Liver (tissue), 3 donors: ENCODE results near the gene PDXDC1.
"Not testable (repeated sequence)": the region's sequence is repeated elsewhere in the genome, so short reads cannot be mapped to it uniquely, and the experiment has no call there.

Source experiments
- CTCF ChIP-seq: fragments of 150-350 bp; IDR thresholded peaks from 2 replicates; pipeline ENCODE4 v1.5.1; 2017; ENCODE audit warnings: improper control_type of control experiment, low read depth, low read length; ENCODE audit not compliant: missing input control
- MAX ChIP-seq: IDR thresholded peaks from 2 replicates; pipeline ENCODE4 v1.6.1; 2016; ENCODE audit warnings: antibody characterized with exemption
- REST ChIP-seq: IDR thresholded peaks from 2 replicates; pipeline ENCODE4 v1.6.1; 2016; ENCODE audit warnings: antibody characterized with exemption, mild to moderate bottlenecking
- TAF1 ChIP-seq: conservative IDR thresholded peaks from 2 replicates; pipeline ENCODE4 v1.6.1; 2016; ENCODE audit warnings: antibody characterized with exemption, mild to moderate bottlenecking
- YY1 ChIP-seq: IDR thresholded peaks from 2 replicates; pipeline ENCODE4 v1.6.1; 2016; ENCODE audit warnings: antibody characterized with exemption, mild to moderate bottlenecking
- donor health status: healthy.
- donor health status: healthy.

GRCh38 chr16:14998300-14998699 is 23.5 kb downstream of the PDXDC1 start:
- TF ChIP-seq CTCF, TAF1, MAX, REST, YY1: not testable (repeated sequence)
